Breast epithelium (tissue), 4 donors: Measurements from ENCODE around the gene CYP26B1. TPM values are rescaled to one million over a fixed set of nuclear protein-coding genes. Genes with fewer than 3 reads are reported as not detected.
A peak's percentile ranks its signal among the peaks of the same experiment; 100 is the strongest.

Source experiments
- DNase-seq, 2 donors: peaks; one replicate each; pipeline ENCODE4 v3.0.0-alpha.2; 2019; ENCODE audit warnings: low spot score in 2 of 2
- H3K27ac ChIP-seq, 2 donors: fragments of 200-600 bp; sonication (generic) in 1 of 2; one replicate each; pipeline ENCODE4 v1.5.1; 2016 to 2019; ENCODE audit warnings: mild to moderate bottlenecking in 1 of 2
- H3K27me3 ChIP-seq, 2 donors: fragments of 200-600 bp; sonication (generic) in 1 of 2; one replicate each; pipeline versions ENCODE4 v1.5.1 to v1.6.0; 2017 to 2019; ENCODE audit warnings: control low read depth in 1 of 2, mild to moderate bottlenecking in 1 of 2
- H3K36me3 ChIP-seq: fragments of 200-600 bp; one replicate; pipeline ENCODE4 v1.5.1; 2019
- H3K4me1 ChIP-seq, 2 donors: fragments of 200-600 bp; sonication (generic); one replicate each; pipeline ENCODE4 v1.5.1; 2016 to 2019; ENCODE audit warnings: control low read depth in 1 of 2
- H3K4me3 ChIP-seq, 3 donors: fragments of 200-600 bp; sonication (generic); 1 replicate in 2 of 3; 2 replicates in 1 of 3; pipeline ENCODE4 v1.5.1; 2016 to 2019; ENCODE audit warnings: mild to moderate bottlenecking in 3 of 3, moderate library complexity in 2 of 3
- H3K9me3 ChIP-seq, 2 donors: fragments of 200-600 bp; sonication (generic) in 1 of 2; one replicate each; pipeline ENCODE4 v1.5.1; 2016 to 2019; ENCODE audit warnings: control low read depth in 1 of 2
- POLR2A ChIP-seq: fragments of 450-650 bp; IDR thresholded peaks from one replicate; pipeline ENCODE4 v1.6.1; 2016; ENCODE audit warnings: antibody characterized with exemption, mild to moderate bottlenecking, moderate library complexity
- POLR2AphosphoS5 ChIP-seq, 3 donors: sonication (generic); formaldehyde crosslinking; IDR thresholded peaks; one replicate each; pipeline ENCODE4 v1.6.1; 2017; ENCODE audit warnings: antibody characterized with exemption in 3 of 3
- intact Hi-C: fragments of 100-400 bp; cut with DNase I; formaldehyde crosslinking; loops from one replicate; pipeline ENCODE4 v1.15.1; 2023; ENCODE audit warnings: low total_unique reads
- total RNA-seq, 3 donors: library from RNA; depleted of rRNA; stranded (reverse); fragments of >200 nt; gene quantifications; one replicate each; pipeline ENCODE4 v1.1.0, GENCODE V29; 2016
- TF ChIP-seq, protein P1 (sequence below), 3 donors: fragments of 450-650 bp; IDR thresholded peaks; one replicate each; pipeline ENCODE4 v1.5.1; 2016 to 2017; ENCODE audit warnings: antibody characterized with exemption in 3 of 3, mild to moderate bottlenecking in 3 of 3, moderate library complexity in 3 of 3

CYP26B1 gene, protein sequence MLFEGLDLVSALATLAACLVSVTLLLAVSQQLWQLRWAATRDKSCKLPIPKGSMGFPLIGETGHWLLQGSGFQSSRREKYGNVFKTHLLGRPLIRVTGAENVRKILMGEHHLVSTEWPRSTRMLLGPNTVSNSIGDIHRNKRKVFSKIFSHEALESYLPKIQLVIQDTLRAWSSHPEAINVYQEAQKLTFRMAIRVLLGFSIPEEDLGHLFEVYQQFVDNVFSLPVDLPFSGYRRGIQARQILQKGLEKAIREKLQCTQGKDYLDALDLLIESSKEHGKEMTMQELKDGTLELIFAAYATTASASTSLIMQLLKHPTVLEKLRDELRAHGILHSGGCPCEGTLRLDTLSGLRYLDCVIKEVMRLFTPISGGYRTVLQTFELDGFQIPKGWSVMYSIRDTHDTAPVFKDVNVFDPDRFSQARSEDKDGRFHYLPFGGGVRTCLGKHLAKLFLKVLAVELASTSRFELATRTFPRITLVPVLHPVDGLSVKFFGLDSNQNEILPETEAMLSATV
- total RNA-seq = 10 to 100 TPM in 1 of 3 donors, 1 to 10 TPM in 2; 3.8 to 41.6 (median 3.9) TPM

DNA sequence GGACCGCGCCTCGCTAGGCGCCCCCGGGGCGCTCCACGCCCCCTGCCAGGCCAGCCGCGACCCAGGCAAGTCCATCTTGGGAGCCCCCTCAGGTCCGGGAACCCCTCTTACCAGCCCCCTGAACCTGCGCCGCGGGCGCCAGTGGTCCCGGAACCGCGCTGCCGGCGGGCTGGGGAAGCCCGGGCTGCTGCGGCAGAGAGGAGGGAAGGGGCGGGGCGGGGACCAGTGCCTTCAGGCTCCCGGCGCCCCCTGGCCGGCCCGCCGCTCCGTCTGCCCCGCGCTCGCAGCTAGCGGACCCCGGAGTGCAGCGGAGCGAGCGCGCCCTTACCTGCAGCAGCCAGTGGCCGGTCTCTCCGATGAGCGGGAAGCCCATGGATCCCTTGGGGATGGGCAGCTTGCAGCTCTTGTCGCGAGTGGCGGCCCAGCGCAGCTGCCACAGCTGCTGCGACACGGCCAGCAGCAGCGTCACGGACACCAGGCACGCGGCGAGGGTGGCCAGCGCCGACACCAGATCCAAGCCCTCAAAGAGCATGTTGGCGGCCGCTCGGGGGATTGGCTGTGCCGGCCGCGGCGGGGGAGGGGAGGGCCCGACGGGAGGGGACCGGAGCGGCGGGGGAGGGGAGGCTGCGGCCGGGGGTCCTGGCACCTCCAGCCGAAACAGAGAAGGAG, at the start of gene CYP26B1:
Gene CYP26B1, minus strand, starts transcription at position 560 of the 669 bp plus-strand sequence. Its CDS starts 28 bp downstream, at position 532.
- Histone ChIP-seq H3K27me3 (peaks cover 16 to 72% of the 10 kb centered on the region in 2 donors), H3K36me3 (no peaks in the 10 kb centered on the region), H3K4me3 (peak within 1 kb of the TSS; percentile 43 to 70 (median 50)), H3K9me3 (no peaks in the 10 kb centered on the region), H3K27ac (no peak within 1 kb of the TSS), H3K4me1 (peaks cover 35 to 50% of the 10 kb centered on the region in 2 donors)
- intact Hi-C loops = loop anchor here (10.0 kb wide), 1 partner anchor 223 kb away; no protein-coding TSS in a partner anchor
- TF ChIP-seq, protein P1, sequence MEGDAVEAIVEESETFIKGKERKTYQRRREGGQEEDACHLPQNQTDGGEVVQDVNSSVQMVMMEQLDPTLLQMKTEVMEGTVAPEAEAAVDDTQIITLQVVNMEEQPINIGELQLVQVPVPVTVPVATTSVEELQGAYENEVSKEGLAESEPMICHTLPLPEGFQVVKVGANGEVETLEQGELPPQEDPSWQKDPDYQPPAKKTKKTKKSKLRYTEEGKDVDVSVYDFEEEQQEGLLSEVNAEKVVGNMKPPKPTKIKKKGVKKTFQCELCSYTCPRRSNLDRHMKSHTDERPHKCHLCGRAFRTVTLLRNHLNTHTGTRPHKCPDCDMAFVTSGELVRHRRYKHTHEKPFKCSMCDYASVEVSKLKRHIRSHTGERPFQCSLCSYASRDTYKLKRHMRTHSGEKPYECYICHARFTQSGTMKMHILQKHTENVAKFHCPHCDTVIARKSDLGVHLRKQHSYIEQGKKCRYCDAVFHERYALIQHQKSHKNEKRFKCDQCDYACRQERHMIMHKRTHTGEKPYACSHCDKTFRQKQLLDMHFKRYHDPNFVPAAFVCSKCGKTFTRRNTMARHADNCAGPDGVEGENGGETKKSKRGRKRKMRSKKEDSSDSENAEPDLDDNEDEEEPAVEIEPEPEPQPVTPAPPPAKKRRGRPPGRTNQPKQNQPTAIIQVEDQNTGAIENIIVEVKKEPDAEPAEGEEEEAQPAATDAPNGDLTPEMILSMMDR (IDR thresholded peaks at IDR 0.05) = no peak
- TF ChIP-seq POLR2AphosphoS5 (IDR thresholded peaks at IDR 0.05) (no peak), POLR2A (no peak)
- peak; percentile 17 to 50 for DNase-seq

DNA sequence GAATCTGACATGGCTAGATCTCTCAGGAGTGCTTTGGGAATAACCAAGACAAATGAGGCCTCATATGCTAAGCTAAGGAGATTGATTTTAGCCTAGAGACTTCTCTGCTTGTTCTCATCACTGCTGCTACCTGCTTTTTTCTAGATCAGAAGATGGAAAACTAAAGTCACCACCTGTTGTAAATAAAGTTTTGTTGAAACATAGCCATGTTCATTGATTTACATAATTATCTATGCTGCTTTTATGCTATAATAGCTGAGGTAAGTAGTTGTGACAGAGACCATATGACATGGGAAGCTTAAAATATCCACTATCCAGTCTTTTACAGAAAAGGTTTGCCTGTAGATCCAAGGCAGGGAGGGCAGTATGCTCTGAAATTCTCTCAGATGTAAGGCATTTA, 46.1 kb upstream of the CYP26B1 start:
- no peak overlapping the region for H3K4me3 ChIP-seq
- H3K36me3 ChIP-seq = no peaks in the 10 kb centered on the region
- no peaks in the 10 kb centered on the region for H3K27me3 ChIP-seq
- no peaks in the 10 kb centered on the region for H3K4me1 ChIP-seq
- no peaks in the 10 kb centered on the region for H3K9me3 ChIP-seq
- TF ChIP-seq, protein P1 (IDR thresholded peaks at IDR 0.05) = no peak
- no peak for TF ChIP-seq POLR2A
- TF ChIP-seq POLR2AphosphoS5 (IDR thresholded peaks at IDR 0.05) = no peak
- no peak for DNase-seq
- H3K27ac ChIP-seq = no peak overlapping the region
- intact Hi-C loops = no loop called here

DNA sequence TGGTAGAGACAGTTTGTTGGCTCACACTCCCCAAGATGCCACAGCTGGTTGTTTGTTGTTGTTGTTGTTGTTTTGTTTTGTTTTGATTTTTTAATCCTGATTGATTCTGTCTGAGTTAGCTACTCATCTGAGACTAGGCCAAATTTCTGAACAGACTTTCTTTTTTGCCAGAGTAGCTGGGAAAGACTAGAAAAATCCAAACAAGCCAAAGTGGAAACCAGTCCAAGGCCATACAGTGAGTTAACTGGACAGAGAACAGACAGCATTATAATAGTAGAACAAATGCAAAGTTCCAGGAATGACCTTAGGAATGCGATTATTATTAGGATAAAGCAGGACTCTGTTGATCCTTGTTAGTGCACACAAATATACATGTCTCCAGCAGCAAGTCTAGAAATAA, 43.8 kb upstream of the CYP26B1 start:
- H3K4me3 ChIP-seq = no peak overlapping the region
- TF ChIP-seq POLR2A (no peak), POLR2AphosphoS5 (IDR thresholded peaks at IDR 0.05) (no peak)
- TF ChIP-seq, protein P1 (IDR thresholded peaks at IDR 0.05) = no peak
- no peak overlapping the region for H3K27ac ChIP-seq
- H3K36me3 ChIP-seq = no peaks in the 10 kb centered on the region
- H3K27me3 ChIP-seq = no peaks in the 10 kb centered on the region
- intact Hi-C loops = no loop called here
- H3K4me1 ChIP-seq = no peaks in the 10 kb centered on the region
- peaks cover 3 to 10% of the 10 kb centered on the region in 2 donors for H3K9me3 ChIP-seq
- no peak for DNase-seq

DNA sequence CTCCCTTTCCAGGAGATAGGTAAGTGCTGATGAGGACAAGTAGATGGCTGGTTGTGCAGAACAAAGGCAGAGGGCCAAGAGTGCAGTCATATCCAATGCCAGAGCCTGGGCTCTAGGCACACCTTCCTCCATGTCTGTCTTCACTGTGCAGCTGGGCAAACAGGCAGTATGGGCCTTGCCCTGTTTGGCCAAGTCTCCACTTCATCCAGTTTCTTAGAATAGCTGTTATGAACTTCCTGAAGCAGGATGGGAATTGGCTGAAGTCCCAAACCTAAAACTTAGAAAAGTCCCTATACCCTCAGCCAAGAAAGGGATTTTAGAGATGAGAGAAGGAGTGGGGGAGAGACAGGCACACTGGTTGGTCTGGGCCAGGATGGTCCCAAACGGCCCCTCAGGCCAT, 37.5 kb upstream of the CYP26B1 start:
- no peak for DNase-seq
- no peaks in the 10 kb centered on the region for H3K4me1 ChIP-seq
- TF ChIP-seq, protein P1 (IDR thresholded peaks at IDR 0.05) = no peak
- TF ChIP-seq POLR2A (no peak), POLR2AphosphoS5 (IDR thresholded peaks at IDR 0.05) (no peak)
- intact Hi-C loops = no loop called here
- no peak overlapping the region for H3K4me3 ChIP-seq
- no peak overlapping the region for H3K27ac ChIP-seq
- H3K27me3 ChIP-seq = no peaks in the 10 kb centered on the region
- peaks cover 3 to 10% of the 10 kb centered on the region in 2 donors for H3K9me3 ChIP-seq
- H3K36me3 ChIP-seq = no peaks in the 10 kb centered on the region

DNA sequence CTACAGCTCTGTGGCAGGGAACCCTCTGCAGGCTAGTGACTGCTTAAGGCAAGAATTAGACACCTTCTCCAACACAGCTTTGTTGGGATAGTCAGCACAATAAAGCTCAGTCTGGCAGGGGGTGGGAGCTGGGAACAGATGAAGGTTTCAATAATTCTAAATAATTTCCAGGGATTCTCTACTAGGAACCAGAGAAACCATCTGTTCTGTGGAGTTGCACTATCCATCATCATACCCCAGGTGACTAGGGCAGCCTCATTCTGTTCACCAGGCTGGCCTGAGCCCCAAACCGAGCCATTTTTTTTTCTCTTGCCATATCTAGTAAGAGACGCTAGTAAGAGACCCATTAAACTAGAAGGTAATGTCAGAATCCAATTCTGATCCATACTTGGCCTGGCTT, 35.8 kb upstream of the CYP26B1 start:
- Histone ChIP-seq H3K4me3 (no peak overlapping the region), H3K36me3 (no peaks in the 10 kb centered on the region), H3K9me3 (peaks cover 3 to 10% of the 10 kb centered on the region in 2 donors), H3K4me1 (no peaks in the 10 kb centered on the region), H3K27me3 (no peaks in the 10 kb centered on the region), H3K27ac (no peak overlapping the region)
- no peak for DNase-seq
- no peak for TF ChIP-seq POLR2AphosphoS5 (IDR thresholded peaks at IDR 0.05)
- intact Hi-C loops = no loop called here
